HEK293 (cell line): ENCODE data around the gene MCRIP1.

Source experiments
- CTCF ChIA-PET: fragments of 350-600 bp; formaldehyde crosslinking; extraction: SDS; loops from one replicate; lab custom pipeline; 2021; ENCODE audit warnings: antibody characterized with exemption; lab: Yijun Ruan, JAX
- POLR2A ChIA-PET: fragments of 300-600 bp; formaldehyde crosslinking; extraction: SDS; loops from one replicate; lab custom pipeline; 2020; ENCODE audit warnings: antibody characterized with exemption, inconsistent platforms; lab: Yijun Ruan, JAX
- H3K27ac ChIP-seq: fragments of 200-500 bp; sonication (Bioruptor generic); 2 replicates; pipeline ENCODE4 v1.5.1; 2014; ENCODE audit warnings: low read depth, low read length, control low read depth, inconsistent platforms; ENCODE audit errors: extremely low read depth
- H3K36me3 ChIP-seq, 2 experiments: fragments of 200-500 bp in 1 of 2; sonication (Bioruptor generic) in 1 of 2; 1 replicate in 1 of 2; 2 replicates in 1 of 2; pipeline ENCODE4 v1.5.1; 2014 to 2017; ENCODE audit warnings: inconsistent platforms in 2 of 2, low read length in 2 of 2; ENCODE audit not compliant: control insufficient read depth in 2 of 2, insufficient read depth in 1 of 2
- H3K4me1 ChIP-seq: fragments of 200-500 bp; sonication (Bioruptor generic); 2 replicates; pipeline ENCODE4 v1.5.1; 2014; ENCODE audit warnings: mild to moderate bottlenecking, low read length, inconsistent platforms; ENCODE audit not compliant: control insufficient read depth, insufficient read depth
- H3K4me3 ChIP-seq: 2 replicates; pipeline ENCODE4 v1.5.1; 2011; ENCODE audit warnings: low read depth, mild to moderate bottlenecking, control low read depth, low read length, moderate library complexity
- H3K9me3 ChIP-seq: fragments of 200-500 bp; sonication (Bioruptor generic); 2 replicates; pipeline ENCODE4 v1.5.1; 2014; ENCODE audit warnings: low read depth, low read length, inconsistent platforms; ENCODE audit not compliant: control insufficient read depth, insufficient read depth
- CTCF ChIP-seq: fragments of 450-650 bp; formaldehyde crosslinking; IDR thresholded peaks from 2 replicates; pipeline ENCODE4 v1.5.1; 2016; ENCODE audit warnings: missing biosample characterization, missing genetic modification characterization
- KLF17 ChIP-seq: fragments of 450-650 bp; formaldehyde crosslinking; IDR thresholded peaks from 2 replicates; pipeline ENCODE4 v1.5.1; 2016; ENCODE audit warnings: missing biosample characterization, missing genetic modification characterization
- SCRT2 ChIP-seq: fragments of 450-650 bp; formaldehyde crosslinking; IDR thresholded peaks from 2 replicates; pipeline ENCODE4 v1.5.1; 2016; ENCODE audit warnings: missing biosample characterization, missing genetic modification characterization
- ZBTB7A ChIP-seq: fragments of 450-650 bp; formaldehyde crosslinking; IDR thresholded peaks from 2 replicates; pipeline ENCODE4 v1.5.1; 2016; ENCODE audit warnings: low read depth, missing biosample characterization, missing genetic modification characterization
- ZNF146 ChIP-seq: fragments of 450-650 bp; formaldehyde crosslinking; IDR thresholded peaks from 2 replicates; pipeline ENCODE4 v1.5.1; 2016; ENCODE audit warnings: missing biosample characterization, missing genetic modification characterization
- ZNF157 ChIP-seq: fragments of 450-650 bp; formaldehyde crosslinking; IDR thresholded peaks from 2 replicates; pipeline ENCODE4 v1.5.1; 2016; ENCODE audit warnings: missing biosample characterization, missing genetic modification characterization
- ZNF184 ChIP-seq: fragments of 450-650 bp; IDR thresholded peaks from 2 replicates; pipeline ENCODE4 v1.5.1; 2018; ENCODE audit warnings: missing biosample characterization, mild to moderate bottlenecking, missing genetic modification characterization
- ZNF23 ChIP-seq: fragments of 450-650 bp; formaldehyde crosslinking; IDR thresholded peaks from 2 replicates; pipeline ENCODE4 v1.5.1; 2016; ENCODE audit warnings: missing biosample characterization, missing genetic modification characterization, borderline replicate concordance
- ZNF366 ChIP-seq: fragments of 450-650 bp; formaldehyde crosslinking; conservative IDR thresholded peaks from 2 replicates; pipeline ENCODE4 v1.5.1; 2016; ENCODE audit warnings: missing biosample characterization, missing genetic modification characterization
- ZNF423 ChIP-seq: fragments of 450-650 bp; formaldehyde crosslinking; IDR thresholded peaks from 2 replicates; pipeline ENCODE4 v1.5.1; 2016; ENCODE audit warnings: missing biosample characterization, missing genetic modification characterization
- ZNF549 ChIP-seq: fragments of 450-650 bp; IDR thresholded peaks from 2 replicates; pipeline ENCODE4 v1.5.1; 2018; ENCODE audit warnings: missing biosample characterization, missing genetic modification characterization, mild to moderate bottlenecking, inconsistent platforms, moderate library complexity
- ZNF561 ChIP-seq: fragments of 450-650 bp; IDR thresholded peaks from 2 replicates; pipeline ENCODE4 v1.5.1; 2018; ENCODE audit warnings: missing biosample characterization, missing genetic modification characterization, borderline replicate concordance
- ZNF626 ChIP-seq: fragments of 450-650 bp; sonication (Bioruptor Pico); formaldehyde crosslinking; IDR thresholded peaks from 2 replicates; pipeline ENCODE4 v1.5.1; 2018; ENCODE audit warnings: missing biosample characterization, missing genetic modification characterization, inconsistent platforms
- ZNF670 ChIP-seq: fragments of 450-650 bp; formaldehyde crosslinking; IDR thresholded peaks from 2 replicates; pipeline ENCODE4 v1.5.1; 2016; ENCODE audit warnings: missing biosample characterization, missing genetic modification characterization, low read depth
- ZSCAN18 ChIP-seq: fragments of 450-650 bp; formaldehyde crosslinking; IDR thresholded peaks from 2 replicates; pipeline ENCODE4 v1.5.1; 2016; ENCODE audit warnings: missing biosample characterization, missing genetic modification characterization
- ZSCAN23 ChIP-seq: fragments of 450-650 bp; formaldehyde crosslinking; IDR thresholded peaks from 2 replicates; pipeline ENCODE4 v1.5.1; 2016; ENCODE audit warnings: missing biosample characterization, missing genetic modification characterization
- TF ChIP-seq, protein P1 (sequence below): fragments of 450-650 bp; formaldehyde crosslinking; IDR thresholded peaks from 2 replicates; pipeline ENCODE4 v1.5.1; 2016; ENCODE audit warnings: missing biosample characterization, missing genetic modification characterization
- TF ChIP-seq, protein P2 (sequence below): fragments of 450-650 bp; formaldehyde crosslinking; IDR thresholded peaks from 2 replicates; pipeline ENCODE4 v1.5.1; 2016; ENCODE audit warnings: missing biosample characterization, missing genetic modification characterization
- TF ChIP-seq, protein P3 (sequence below): fragments of 450-650 bp; formaldehyde crosslinking; IDR thresholded peaks from 2 replicates; pipeline ENCODE4 v1.5.1; 2016; ENCODE audit warnings: missing biosample characterization, missing genetic modification characterization
- TF ChIP-seq, protein P4 (sequence below): fragments of 450-650 bp; formaldehyde crosslinking; IDR thresholded peaks from 2 replicates; pipeline ENCODE4 v1.5.1; 2017; ENCODE audit warnings: missing biosample characterization, missing genetic modification characterization
- TF ChIP-seq, protein P5 (sequence below): fragments of 450-650 bp; formaldehyde crosslinking; IDR thresholded peaks from 2 replicates; pipeline ENCODE4 v1.5.1; 2016; ENCODE audit warnings: missing biosample characterization, missing genetic modification characterization

The MCRIP1 gene

GRCh38 chr17:81802856-81803643 lies 30.0 kb downstream of the MCRIP1 start:
- CTCF ChIA-PET, result interaction anchor here (0.7 kb wide), 1 partner anchor 19 kb away, joined by 4 read pairs; no protein-coding TSS in a partner anchor

More at GRCh38 chr17:81802856-81803643, 30.0 kb downstream of the MCRIP1 start:
- no peaks in the 10 kb centered on the region for H3K9me3 ChIP-seq
- TF ChIP-seq CTCF (tag by site-specific recombination) (no peak), ZNF146 (tag by site-specific recombination) (no peak), ZNF423 (tag by site-specific recombination) (0 out of 2 replicates have a peak, but pooled peaks have one; percentile 31), ZNF670 (tag by site-specific recombination) (no peak), ZNF549 (tag by site-specific recombination) (no peak), ZSCAN18 (no peak), ZNF561 (tag by site-specific recombination) (no peak), ZNF184 (no peak), ZNF23 (tag by site-specific recombination) (no peak), ZNF366 (tag by site-specific recombination) (0 out of 2 replicates have a peak, but pooled peaks have one; percentile 17), SCRT2 (no peak), ZBTB7A (tag by site-specific recombination) (no peak), ZSCAN23 (tag by site-specific recombination) (no peak), KLF17 (no peak), ZNF157 (tag by site-specific recombination) (no peak), ZNF626 (tag by site-specific recombination) (no peak)
- TF ChIP-seq, protein P1, sequence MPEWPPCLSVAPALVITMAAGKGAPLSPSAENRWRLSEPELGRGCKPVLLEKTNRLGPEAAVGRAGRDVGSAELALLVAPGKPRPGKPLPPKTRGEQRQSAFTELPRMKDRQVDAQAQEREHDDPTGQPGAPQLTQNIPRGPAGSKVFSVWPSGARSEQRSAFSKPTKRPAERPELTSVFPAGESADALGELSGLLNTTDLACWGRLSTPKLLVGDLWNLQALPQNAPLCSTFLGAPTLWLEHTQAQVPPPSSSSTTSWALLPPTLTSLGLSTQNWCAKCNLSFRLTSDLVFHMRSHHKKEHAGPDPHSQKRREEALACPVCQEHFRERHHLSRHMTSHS (tag by site-specific recombination), result no peak
- TF ChIP-seq, protein P2, sequence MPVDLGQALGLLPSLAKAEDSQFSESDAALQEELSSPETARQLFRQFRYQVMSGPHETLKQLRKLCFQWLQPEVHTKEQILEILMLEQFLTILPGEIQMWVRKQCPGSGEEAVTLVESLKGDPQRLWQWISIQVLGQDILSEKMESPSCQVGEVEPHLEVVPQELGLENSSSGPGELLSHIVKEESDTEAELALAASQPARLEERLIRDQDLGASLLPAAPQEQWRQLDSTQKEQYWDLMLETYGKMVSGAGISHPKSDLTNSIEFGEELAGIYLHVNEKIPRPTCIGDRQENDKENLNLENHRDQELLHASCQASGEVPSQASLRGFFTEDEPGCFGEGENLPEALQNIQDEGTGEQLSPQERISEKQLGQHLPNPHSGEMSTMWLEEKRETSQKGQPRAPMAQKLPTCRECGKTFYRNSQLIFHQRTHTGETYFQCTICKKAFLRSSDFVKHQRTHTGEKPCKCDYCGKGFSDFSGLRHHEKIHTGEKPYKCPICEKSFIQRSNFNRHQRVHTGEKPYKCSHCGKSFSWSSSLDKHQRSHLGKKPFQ (tag by site-specific recombination), result no peak
- TF ChIP-seq, protein P3, sequence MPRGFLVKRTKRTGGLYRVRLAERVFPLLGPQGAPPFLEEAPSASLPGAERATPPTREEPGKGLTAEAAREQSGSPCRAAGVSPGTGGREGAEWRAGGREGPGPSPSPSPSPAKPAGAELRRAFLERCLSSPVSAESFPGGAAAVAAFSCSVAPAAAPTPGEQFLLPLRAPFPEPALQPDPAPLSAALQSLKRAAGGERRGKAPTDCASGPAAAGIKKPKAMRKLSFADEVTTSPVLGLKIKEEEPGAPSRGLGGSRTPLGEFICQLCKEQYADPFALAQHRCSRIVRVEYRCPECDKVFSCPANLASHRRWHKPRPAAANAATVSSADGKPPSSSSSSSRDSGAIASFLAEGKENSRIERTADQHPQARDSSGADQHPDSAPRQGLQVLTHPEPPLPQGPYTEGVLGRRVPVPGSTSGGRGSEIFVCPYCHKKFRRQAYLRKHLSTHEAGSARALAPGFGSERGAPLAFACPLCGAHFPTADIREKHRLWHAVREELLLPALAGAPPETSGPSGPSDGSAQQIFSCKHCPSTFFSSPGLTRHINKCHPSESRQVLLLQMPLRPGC, result no peak
- TF ChIP-seq, protein P4, sequence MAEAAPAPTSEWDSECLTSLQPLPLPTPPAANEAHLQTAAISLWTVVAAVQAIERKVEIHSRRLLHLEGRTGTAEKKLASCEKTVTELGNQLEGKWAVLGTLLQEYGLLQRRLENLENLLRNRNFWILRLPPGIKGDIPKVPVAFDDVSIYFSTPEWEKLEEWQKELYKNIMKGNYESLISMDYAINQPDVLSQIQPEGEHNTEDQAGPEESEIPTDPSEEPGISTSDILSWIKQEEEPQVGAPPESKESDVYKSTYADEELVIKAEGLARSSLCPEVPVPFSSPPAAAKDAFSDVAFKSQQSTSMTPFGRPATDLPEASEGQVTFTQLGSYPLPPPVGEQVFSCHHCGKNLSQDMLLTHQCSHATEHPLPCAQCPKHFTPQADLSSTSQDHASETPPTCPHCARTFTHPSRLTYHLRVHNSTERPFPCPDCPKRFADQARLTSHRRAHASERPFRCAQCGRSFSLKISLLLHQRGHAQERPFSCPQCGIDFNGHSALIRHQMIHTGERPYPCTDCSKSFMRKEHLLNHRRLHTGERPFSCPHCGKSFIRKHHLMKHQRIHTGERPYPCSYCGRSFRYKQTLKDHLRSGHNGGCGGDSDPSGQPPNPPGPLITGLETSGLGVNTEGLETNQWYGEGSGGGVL (tag by site-specific recombination), result peak; percentile 55; the same call in 1 of the 2 replicates
- TF ChIP-seq, protein P5, sequence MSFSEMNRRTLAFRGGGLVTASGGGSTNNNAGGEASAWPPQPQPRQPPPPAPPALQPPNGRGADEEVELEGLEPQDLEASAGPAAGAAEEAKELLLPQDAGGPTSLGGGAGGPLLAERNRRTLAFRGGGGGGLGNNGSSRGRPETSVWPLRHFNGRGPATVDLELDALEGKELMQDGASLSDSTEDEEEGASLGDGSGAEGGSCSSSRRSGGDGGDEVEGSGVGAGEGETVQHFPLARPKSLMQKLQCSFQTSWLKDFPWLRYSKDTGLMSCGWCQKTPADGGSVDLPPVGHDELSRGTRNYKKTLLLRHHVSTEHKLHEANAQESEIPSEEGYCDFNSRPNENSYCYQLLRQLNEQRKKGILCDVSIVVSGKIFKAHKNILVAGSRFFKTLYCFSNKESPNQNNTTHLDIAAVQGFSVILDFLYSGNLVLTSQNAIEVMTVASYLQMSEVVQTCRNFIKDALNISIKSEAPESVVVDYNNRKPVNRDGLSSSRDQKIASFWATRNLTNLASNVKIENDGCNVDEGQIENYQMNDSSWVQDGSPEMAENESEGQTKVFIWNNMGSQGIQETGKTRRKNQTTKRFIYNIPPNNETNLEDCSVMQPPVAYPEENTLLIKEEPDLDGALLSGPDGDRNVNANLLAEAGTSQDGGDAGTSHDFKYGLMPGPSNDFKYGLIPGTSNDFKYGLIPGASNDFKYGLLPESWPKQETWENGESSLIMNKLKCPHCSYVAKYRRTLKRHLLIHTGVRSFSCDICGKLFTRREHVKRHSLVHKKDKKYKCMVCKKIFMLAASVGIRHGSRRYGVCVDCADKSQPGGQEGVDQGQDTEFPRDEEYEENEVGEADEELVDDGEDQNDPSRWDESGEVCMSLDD (tag by site-specific recombination), result 0 out of 2 replicates have a peak, but pooled peaks have one; percentile 15
- TF ChIP-seq, all 188 proteins: peak for 4
- Histone ChIP-seq H3K4me3 (no peak overlapping the region), H3K4me1 (peaks cover 2% of the 10 kb centered on the region; the same call in 1 of the 2 replicates), H3K27ac (no peak overlapping the region), H3K36me3 (no peaks in the 10 kb centered on the region)
- POLR2A ChIA-PET, result no interaction called here
